Transverse colon (tissue), 4 donors: Measurements from ENCODE around the gene THADA. TPM values are rescaled to one million over a fixed set of nuclear protein-coding genes. Genes with fewer than 3 reads are reported as not detected.
A peak's percentile ranks its signal among the peaks of the same experiment; 100 is the strongest.

ENCODE experiments used
- DNase-seq: peaks from one replicate; pipeline ENCODE4 v3.0.0-alpha.2; 2019
- H3K27ac ChIP-seq, 4 donors: fragments of 200-600 bp; sonication (generic); 2 replicates each; pipeline ENCODE4 v1.5.1; 2016 to 2018; ENCODE audit warnings: inconsistent platforms in 4 of 4
- H3K27me3 ChIP-seq: fragments of 200-600 bp; sonication (generic); 2 replicates; pipeline ENCODE4 v1.5.1; 2017; ENCODE audit warnings: inconsistent platforms
- H3K36me3 ChIP-seq, 4 donors: fragments of 200-600 bp; sonication (generic); 2 replicates each; pipeline ENCODE4 v1.5.1; 2017 to 2019; ENCODE audit warnings: inconsistent platforms in 4 of 4
- H3K4me1 ChIP-seq, 4 donors: fragments of 200-600 bp; sonication (generic); 2 replicates each; pipeline ENCODE4 v1.5.1; 2017 to 2020; ENCODE audit warnings: inconsistent platforms in 4 of 4
- H3K4me3 ChIP-seq, 4 donors: fragments of 200-600 bp; sonication (generic); 1 replicate in 1 of 4; 2 replicates in 3 of 4; pipeline versions ENCODE4 v1.5.1 to v1.6.1; 2017 to 2019; ENCODE audit warnings: inconsistent platforms in 4 of 4
- H3K9me3 ChIP-seq, 2 donors: fragments of 200-600 bp; sonication (generic); 2 replicates each; pipeline ENCODE4 v1.5.1; 2017 to 2019; ENCODE audit warnings: inconsistent platforms in 2 of 2
- EP300 ChIP-seq: sonication (generic); formaldehyde crosslinking; IDR thresholded peaks from one replicate; pipeline ENCODE4 v1.6.1; 2017; ENCODE audit warnings: antibody characterized with exemption, low read depth
- POLR2A ChIP-seq: fragments of 450-650 bp; IDR thresholded peaks from one replicate; pipeline ENCODE4 v1.6.1; 2016; ENCODE audit warnings: antibody characterized with exemption, mild to moderate bottlenecking, moderate library complexity
- POLR2AphosphoS5 ChIP-seq, 3 donors: sonication (generic); formaldehyde crosslinking; IDR thresholded peaks; one replicate each; pipeline ENCODE4 v1.6.1; 2016; ENCODE audit warnings: antibody characterized with exemption in 3 of 3
- WGBS, 2 donors: methylation state at CpG; one replicate each; pipeline ENCODE4 v1.1.5; 2018; ENCODE audit warnings: low coverage in 1 of 2; 5-methylcytosine and 5-hydroxymethylcytosine counted together
- in situ Hi-C, 4 donors: fragments of 200-750 bp; cut with MboI; loops; one replicate each; pipeline versions ENCODE4 v1.15.0 to v1.15.1; 2017; ENCODE audit warnings: low sequenced_read_pairs in 3 of 4, low pct_ligation_motif_present in 1 of 4, low pct_unique_long_range_greater_than_20kb in 1 of 4
- intact Hi-C: fragments of 100-400 bp; cut with DNase I; formaldehyde crosslinking; loops from one replicate; pipeline ENCODE4 v1.15.1; 2023; ENCODE audit warnings: low total_unique reads
- total RNA-seq, 4 donors: library from RNA; depleted of rRNA; stranded (reverse); fragments of >200 nt; gene quantifications; one replicate each; pipeline ENCODE4 v1.1.0, GENCODE V29; 2016
- TF ChIP-seq, protein P1 (sequence below), 5 experiments: fragments of 200-600 bp in 3 of 5; fragments of 450-650 bp in 2 of 5; sonication (generic) in 3 of 5; IDR thresholded peaks; 1 replicate in 2 of 5; 2 replicates in 3 of 5; pipeline ENCODE4 v1.5.1; 2016 to 2017; ENCODE audit warnings: antibody characterized with exemption in 5 of 5, inconsistent platforms in 3 of 5, mild to moderate bottlenecking in 2 of 5, moderate library complexity in 1 of 5

THADA gene
- total RNA-seq, 4 donors from 2014 or later: 21.7 to 78.6 (median 28.1) TPM

DNA sequence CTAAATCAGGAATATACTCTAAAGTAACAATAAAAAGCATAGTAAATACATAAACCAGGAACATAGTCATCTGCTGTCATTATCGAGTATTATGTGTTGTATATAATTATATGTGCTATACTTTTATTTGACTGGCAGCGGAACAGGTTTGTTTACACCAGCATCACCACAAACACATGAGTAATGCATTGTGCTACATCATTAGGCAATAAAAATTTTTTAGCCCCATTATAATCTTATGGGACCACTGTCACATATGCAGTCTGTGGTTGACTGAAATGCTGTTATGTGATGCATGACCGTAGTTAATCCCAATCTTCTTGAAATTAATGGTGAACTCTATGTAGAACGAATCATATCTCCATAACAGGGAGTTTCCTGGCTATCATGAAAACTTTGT lies 232.7 kb downstream of the THADA start:
- TF ChIP-seq EP300: no peak
- TF ChIP-seq, protein P1, sequence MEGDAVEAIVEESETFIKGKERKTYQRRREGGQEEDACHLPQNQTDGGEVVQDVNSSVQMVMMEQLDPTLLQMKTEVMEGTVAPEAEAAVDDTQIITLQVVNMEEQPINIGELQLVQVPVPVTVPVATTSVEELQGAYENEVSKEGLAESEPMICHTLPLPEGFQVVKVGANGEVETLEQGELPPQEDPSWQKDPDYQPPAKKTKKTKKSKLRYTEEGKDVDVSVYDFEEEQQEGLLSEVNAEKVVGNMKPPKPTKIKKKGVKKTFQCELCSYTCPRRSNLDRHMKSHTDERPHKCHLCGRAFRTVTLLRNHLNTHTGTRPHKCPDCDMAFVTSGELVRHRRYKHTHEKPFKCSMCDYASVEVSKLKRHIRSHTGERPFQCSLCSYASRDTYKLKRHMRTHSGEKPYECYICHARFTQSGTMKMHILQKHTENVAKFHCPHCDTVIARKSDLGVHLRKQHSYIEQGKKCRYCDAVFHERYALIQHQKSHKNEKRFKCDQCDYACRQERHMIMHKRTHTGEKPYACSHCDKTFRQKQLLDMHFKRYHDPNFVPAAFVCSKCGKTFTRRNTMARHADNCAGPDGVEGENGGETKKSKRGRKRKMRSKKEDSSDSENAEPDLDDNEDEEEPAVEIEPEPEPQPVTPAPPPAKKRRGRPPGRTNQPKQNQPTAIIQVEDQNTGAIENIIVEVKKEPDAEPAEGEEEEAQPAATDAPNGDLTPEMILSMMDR (IDR thresholded peaks at IDR 0.05): no peak
- TF ChIP-seq POLR2A: no peak
- TF ChIP-seq POLR2AphosphoS5 (IDR thresholded peaks at IDR 0.05): no peak
- no peak for DNase-seq
- in situ Hi-C loops: no loop called here
- H3K27me3 ChIP-seq: no peaks in the 10 kb centered on the region
- 62 to 72% methylated on average over 4 of the region's 4 CpGs for WGBS, 2 donors
- intact Hi-C loops: loop anchor here (1.0 kb wide), 1 partner anchor 33 kb away; no protein-coding TSS in a partner anchor
- H3K4me3 ChIP-seq: no peak overlapping the region
- H3K9me3 ChIP-seq: no peaks in the 10 kb centered on the region
- no peak overlapping the region for H3K27ac ChIP-seq
- H3K4me1 ChIP-seq: peaks cover 4 to 11% (median 7%) of the 10 kb centered on the region in 4 donors
- no peaks in the 10 kb centered on the region for H3K36me3 ChIP-seq

GRCh38 chr2:43361286-43361685 lies 234.6 kb downstream of the THADA start:
- in situ Hi-C loops: no loop called here
- H3K4me3 ChIP-seq: no peak overlapping the region
- intact Hi-C loops: no loop called here
- no peak for DNase-seq
- 79 to 80% methylated on average over 1 to 2 of the region's 2 CpGs for WGBS, 2 donors
- no peak overlapping the region for H3K27ac ChIP-seq
- TF ChIP-seq, protein P1 (IDR thresholded peaks at IDR 0.05): no peak
- TF ChIP-seq POLR2A (no peak), EP300 (no peak), POLR2AphosphoS5 (IDR thresholded peaks at IDR 0.05) (no peak)
- H3K27me3 ChIP-seq: no peaks in the 10 kb centered on the region
- H3K4me1 ChIP-seq: peaks cover 4 to 11% (median 8%) of the 10 kb centered on the region in 4 donors
- no peaks in the 10 kb centered on the region for H3K36me3 ChIP-seq
- no peaks in the 10 kb centered on the region for H3K9me3 ChIP-seq

DNA sequence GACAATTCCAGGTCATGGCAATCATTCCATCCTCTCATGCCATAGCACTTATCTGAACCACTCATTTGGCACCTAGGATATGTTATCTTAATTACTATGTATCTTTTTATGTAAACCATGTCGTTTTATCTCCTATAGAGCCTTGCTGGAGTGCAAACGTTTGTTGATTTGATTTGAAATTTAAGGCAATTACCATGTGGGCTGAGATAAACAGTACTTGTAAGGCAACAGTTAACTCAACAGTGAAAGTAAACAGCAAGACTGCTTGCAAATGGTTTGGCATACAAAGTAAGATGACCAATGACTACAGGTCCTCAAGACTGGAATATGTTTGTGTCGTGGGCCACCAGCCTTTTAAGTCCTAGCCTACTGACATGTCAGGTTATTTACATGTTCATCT lies 235.7 kb downstream of the THADA start:
- peak overlapping the region in 3 of 4 donors; percentile 57 to 71 (median 60) for H3K27ac ChIP-seq
- H3K27me3 ChIP-seq: no peaks in the 10 kb centered on the region
- TF ChIP-seq POLR2AphosphoS5 (IDR thresholded peaks at IDR 0.05) (no peak), POLR2A (no peak), EP300 (no peak)
- TF ChIP-seq, protein P1 (IDR thresholded peaks at IDR 0.05): no peak
- H3K4me1 ChIP-seq: peaks cover 4 to 11% (median 8%) of the 10 kb centered on the region in 4 donors
- in situ Hi-C loops (no loop called here), intact Hi-C loops (no loop called here)
- H3K36me3 ChIP-seq: no peaks in the 10 kb centered on the region
- WGBS, 2 donors: 52 to 54% methylated on average over 3 of the region's 3 CpGs
- DNase-seq: no peak
- no peaks in the 10 kb centered on the region for H3K9me3 ChIP-seq
- no peak overlapping the region for H3K4me3 ChIP-seq

GRCh38 chr2:43358410-43359201 lies 237.2 kb downstream of the THADA start:
- intact Hi-C loops: no loop called here
- in situ Hi-C loops: no loop called here
- Histone ChIP-seq H3K4me1 (peaks cover 4 to 11% (median 8%) of the 10 kb centered on the region in 4 donors), H3K9me3 (no peaks in the 10 kb centered on the region), H3K27ac (peak overlapping the region; percentile 57 to 71 (median 60)), H3K36me3 (no peaks in the 10 kb centered on the region), H3K4me3 (no peak overlapping the region), H3K27me3 (no peaks in the 10 kb centered on the region)
- WGBS, 2 donors: 42 to 61% methylated on average over 2 of the region's 2 CpGs
- DNase-seq: no peak
- TF ChIP-seq POLR2AphosphoS5 (IDR thresholded peaks at IDR 0.05): peak in 2 of 3 donors; percentile 32 to 49
- TF ChIP-seq, protein P1 (IDR thresholded peaks at IDR 0.05): no peak
